HepG2 (cell line): Measurements from ENCODE around the gene ZBTB7B. TPM values are rescaled to one million over a fixed set of nuclear protein-coding genes. Genes with fewer than 3 reads are reported as not detected.
A peak's percentile ranks its signal among the peaks of the same experiment; 100 is the strongest.

Experiments
- ATF5 ChIP-seq: sonication (generic); formaldehyde crosslinking; IDR thresholded peaks from 2 replicates; pipeline ENCODE4 v1.4.0; 2020; ENCODE audit warnings: mild to moderate bottlenecking, low read depth, missing genetic modification reagents
- CBX1 ChIP-seq: IDR thresholded peaks from one replicate; pipeline ENCODE4 v1.6.1; 2016; ENCODE audit warnings: antibody characterized with exemption, low read depth
- CEBPB ChIP-seq: IDR thresholded peaks from 2 replicates; pipeline ENCODE4 v1.6.1; 2011; ENCODE audit warnings: low read depth, low read length, improper control_type of control experiment, borderline replicate concordance
- CHCHD3 ChIP-seq: sonication (generic); formaldehyde crosslinking; IDR thresholded peaks from 2 replicates; pipeline ENCODE4 v1.8.0; 2022; ENCODE audit warnings: mild to moderate bottlenecking, missing genetic modification reagents, moderate library complexity
- KAT8 ChIP-seq: IDR thresholded peaks from 2 replicates; pipeline ENCODE4 v1.6.1; 2016; ENCODE audit warnings: missing genetic modification reagents, missing compliant biosample characterization
- MED1 ChIP-seq: sonication (generic); formaldehyde crosslinking; IDR thresholded peaks from 2 replicates; pipeline ENCODE4 v1.4.0; 2020; ENCODE audit warnings: missing genetic modification reagents
- MTA3 ChIP-seq: sonication (generic); formaldehyde crosslinking; IDR thresholded peaks from 2 replicates; pipeline ENCODE4 v1.4.0; 2020; ENCODE audit warnings: missing genetic modification reagents
- RAD51 ChIP-seq: fragments of 450-650 bp; IDR thresholded peaks from 2 replicates; pipeline ENCODE4 v1.6.1; 2016; ENCODE audit warnings: borderline replicate concordance
- REL ChIP-seq: sonication (generic); formaldehyde crosslinking; conservative IDR thresholded peaks from 2 replicates; pipeline ENCODE4 v1.8.0; 2022; ENCODE audit warnings: mild to moderate bottlenecking, missing genetic modification reagents, moderate library complexity
- SRSF9 ChIP-seq: fragments of 200-400 bp; formaldehyde crosslinking; IDR thresholded peaks from 2 replicates; pipeline ENCODE4 v1.6.1; 2018; ENCODE audit warnings: borderline replicate concordance, mild to moderate bottlenecking, low read depth, low read length; ENCODE audit not compliant: insufficient read depth, poor library complexity, severe bottlenecking
- STAG1 ChIP-seq: sonication (generic); formaldehyde crosslinking; IDR thresholded peaks from 2 replicates; pipeline ENCODE4 v1.4.0; 2020; ENCODE audit warnings: missing genetic modification reagents
- USF2 ChIP-seq, 2 experiments: sonication (generic) in 1 of 2; formaldehyde crosslinking in 1 of 2; IDR thresholded peaks; 2 replicates each; pipeline versions ENCODE4 v1.5.1 to v1.6.1; 2011 to 2020; ENCODE audit warnings: borderline replicate concordance in 1 of 2, low read depth in 1 of 2, low read length in 1 of 2, mild to moderate bottlenecking in 1 of 2, missing genetic modification reagents in 1 of 2, moderate library complexity in 1 of 2
- XRCC5 ChIP-seq: fragments of 200-400 bp; formaldehyde crosslinking; optimal IDR thresholded peaks from 2 replicates; pipeline ENCODE3; 2017; ENCODE audit warnings: mild to moderate bottlenecking, low read length
- ZBTB33 ChIP-seq: sonication (generic); formaldehyde crosslinking; IDR thresholded peaks from 2 replicates; pipeline ENCODE4 v1.4.0; 2020; ENCODE audit warnings: missing genetic modification reagents
- ZBTB44 ChIP-seq: sonication (generic); formaldehyde crosslinking; IDR thresholded peaks from 2 replicates; pipeline ENCODE4 v1.4.0; 2020; ENCODE audit warnings: missing genetic modification reagents
- ZFX ChIP-seq: sonication (generic); formaldehyde crosslinking; IDR thresholded peaks from 2 replicates; pipeline ENCODE4 v1.4.0; 2020; ENCODE audit warnings: mild to moderate bottlenecking, low read depth, missing genetic modification reagents, moderate library complexity
- ZNF234 ChIP-seq: sonication (generic); formaldehyde crosslinking; conservative IDR thresholded peaks from 2 replicates; pipeline ENCODE4 v1.5.1; 2020; ENCODE audit warnings: mild to moderate bottlenecking, missing genetic modification reagents
- ZNF34 ChIP-seq: sonication (generic); formaldehyde crosslinking; IDR thresholded peaks from 2 replicates; pipeline ENCODE4 v1.4.0; 2020; ENCODE audit warnings: mild to moderate bottlenecking, missing genetic modification reagents, borderline replicate concordance
- ZNF451 ChIP-seq: sonication (generic); formaldehyde crosslinking; IDR thresholded peaks from 2 replicates; pipeline ENCODE4 v1.5.0; 2020; ENCODE audit warnings: mild to moderate bottlenecking, missing genetic modification reagents
- ZNF512 ChIP-seq: sonication (generic); formaldehyde crosslinking; IDR thresholded peaks from 2 replicates; pipeline ENCODE4 v1.4.0; 2020; ENCODE audit warnings: mild to moderate bottlenecking, missing genetic modification reagents
- ZNF564 ChIP-seq: sonication (generic); formaldehyde crosslinking; IDR thresholded peaks from 2 replicates; pipeline ENCODE4 v1.8.1; 2023; ENCODE audit warnings: mild to moderate bottlenecking, missing genetic modification reagents
- polyA plus RNA-seq, 8 experiments: library from polyadenylated mRNA; depleted of rRNA in 3 of 8; stranded (reverse) in 7 of 8; unstranded in 1 of 8; fragments of >200 nt; fragmentation: Illumina TruSeq in 4 of 8; extraction: Trizol in 4 of 8; gene quantifications; 2 replicates each; pipeline versions ENCODE4 v1.2.1 to v1.2.3, GENCODE V29; 2011 to 2016; ENCODE audit warnings: low read depth in 4 of 8, missing spikeins in 1 of 8, mixed read lengths in 1 of 8; ENCODE audit not compliant: insufficient read depth in 1 of 8
- total RNA-seq, 5 experiments: library from RNA; depleted of rRNA; stranded (reverse); fragments of >200 nt; fragmentation: Illumina TruSeq; extraction: Trizol; gene quantifications; 2 replicates each; pipeline ENCODE4 v1.2.3, GENCODE V29; 2016; ENCODE audit warnings: low read depth in 1 of 5

Gene ZBTB7B
- total and polyA plus RNA-seq, 2 of the 13 experiments (the other 11 are each of a cell fraction or from before 2014, with no cell fraction given), result 15.5 to 17.5 TPM

GRCh38 chr1:154972517-154973343, 29.9 kb upstream of the ZBTB7B start (continued):
- TF ChIP-seq ZBTB44 (CRISPR knock-in tag), result no peak
- TF ChIP-seq XRCC5, result peak; percentile 81
- peak; percentile 59; the same call in 1 of the 2 replicates for TF ChIP-seq KAT8 (CRISPR knock-in tag)
- no peak for TF ChIP-seq ZNF512 (CRISPR knock-in tag)
- TF ChIP-seq CBX1, result no peak
- TF ChIP-seq ZNF564 (CRISPR knock-in tag), result peak; percentile 81; the same call in 1 of the 2 replicates
- TF ChIP-seq MTA3 (CRISPR knock-in tag), result no peak
- TF ChIP-seq SRSF9, result no peak
- no peak for TF ChIP-seq ZBTB33 (CRISPR knock-in tag)
- TF ChIP-seq MED1 (CRISPR knock-in tag), result peak; percentile 91
- TF ChIP-seq RAD51, result no peak
- no peak for TF ChIP-seq USF2 (IDR thresholded peaks at IDR 0.05; ENCODE audit: low read depth, low read length)
- no peak for TF ChIP-seq USF2 (CRISPR knock-in tag; IDR thresholded peaks at IDR 0.05; ENCODE audit: borderline replicate concordance)
- TF ChIP-seq STAG1, result no peak
- TF ChIP-seq CEBPB, result peak; percentile 68
- no peak for TF ChIP-seq ZNF34 (CRISPR knock-in tag)
- TF ChIP-seq ZNF451 (CRISPR knock-in tag), result no peak
- TF ChIP-seq ZNF234 (CRISPR knock-in tag), result no peak
- TF ChIP-seq REL (CRISPR knock-in tag), result no peak
- no peak for TF ChIP-seq ATF5 (CRISPR knock-in tag)
- TF ChIP-seq ZFX (CRISPR knock-in tag), result 0 out of 2 replicates have a peak, but pooled peaks have one; percentile 11
- no peak for TF ChIP-seq CHCHD3 (CRISPR knock-in tag)
